Stimulated activated naive CD8-positive, alpha-beta T cell treated with anti-CD3 and anti-CD28 coated beads, Interleukin-15, amount 100 ng/mL, for 72 hours (primary cell): ENCODE data around the gene MYZAP.
A peak's percentile ranks its signal among the peaks of the same experiment; 100 is the strongest.

Experiments used
- ATAC-seq: fragments of 150-1000 bp; cut with Tn5 transposase; 2 replicates; pipeline ENCODE4 v1.10.0; 2021; ENCODE audit warnings: mild to moderate bottlenecking, moderate library complexity
- DNase-seq, 2 donors: peaks; one replicate each; pipeline ENCODE4 v3.0.0; 2021 to 2022
- H3K27ac Mint-ChIP-seq, 2 donors: one replicate each; pipeline ENCODE4 v1.8.0; 2022; ENCODE audit warnings: mild to moderate bottlenecking in 2 of 2, mixed read lengths in 2 of 2, moderate library complexity in 2 of 2
- H3K27me3 Mint-ChIP-seq: one replicate; pipeline ENCODE4 v1.8.0; 2022; ENCODE audit warnings: mixed read lengths
- H3K4me1 Mint-ChIP-seq: one replicate; pipeline ENCODE4 v1.8.0; 2022; ENCODE audit warnings: mild to moderate bottlenecking, mixed read lengths
- H3K4me3 Mint-ChIP-seq, 2 donors: one replicate each; pipeline ENCODE4 v1.8.0; 2022; ENCODE audit warnings: mild to moderate bottlenecking in 2 of 2, mixed read lengths in 2 of 2, moderate library complexity in 1 of 2
- H3K9me3 Mint-ChIP-seq, 2 donors: one replicate each; pipeline ENCODE4 v1.8.0; 2022; ENCODE audit warnings: mixed read lengths in 2 of 2

Gene MYZAP

DNA sequence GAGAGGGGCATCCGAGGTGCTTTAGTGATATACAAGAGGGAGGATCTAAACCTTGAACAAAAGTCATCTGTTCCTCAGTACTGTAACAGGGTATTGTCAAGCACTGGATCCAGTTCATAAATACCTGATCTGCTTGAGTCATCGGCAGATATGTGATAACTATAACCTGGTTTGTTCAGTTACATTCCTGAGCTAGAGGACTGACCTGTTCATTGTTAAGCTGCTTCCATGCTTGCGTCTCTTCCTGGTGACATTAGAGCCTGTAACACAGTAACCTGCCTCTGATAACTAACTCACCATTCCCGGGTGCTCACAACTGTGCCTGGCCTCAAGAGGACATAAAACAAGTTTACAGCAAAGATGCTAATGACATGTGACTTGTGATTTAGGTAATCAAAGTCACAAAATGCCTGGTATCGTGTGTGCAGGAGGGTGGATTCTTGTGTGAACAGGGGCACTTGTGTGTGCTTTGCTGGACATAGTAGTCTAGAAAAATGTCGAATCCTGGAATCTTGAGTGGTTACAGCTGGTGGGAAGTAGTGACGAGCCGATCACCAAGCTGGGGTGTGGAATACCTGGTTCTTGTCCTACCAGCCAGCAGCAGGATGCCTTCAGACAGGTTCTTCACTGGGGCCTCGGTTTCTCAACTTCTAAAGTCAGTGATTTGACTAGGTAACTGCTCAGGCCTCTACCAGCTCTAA lies 83.9 kb downstream of the MYZAP start:
- ATAC-seq (no peak), DNase-seq (no peak)
- no peak overlapping the region for H3K27ac Mint-ChIP-seq
- H3K4me3 Mint-ChIP-seq, result no peak overlapping the region
- peaks cover 8% of the 10 kb centered on the region for H3K27me3 Mint-ChIP-seq
- peaks cover 6% of the 10 kb centered on the region for H3K4me1 Mint-ChIP-seq
- H3K9me3 Mint-ChIP-seq, result peaks cover 0 to 4% of the 10 kb centered on the region in 2 donors

DNA sequence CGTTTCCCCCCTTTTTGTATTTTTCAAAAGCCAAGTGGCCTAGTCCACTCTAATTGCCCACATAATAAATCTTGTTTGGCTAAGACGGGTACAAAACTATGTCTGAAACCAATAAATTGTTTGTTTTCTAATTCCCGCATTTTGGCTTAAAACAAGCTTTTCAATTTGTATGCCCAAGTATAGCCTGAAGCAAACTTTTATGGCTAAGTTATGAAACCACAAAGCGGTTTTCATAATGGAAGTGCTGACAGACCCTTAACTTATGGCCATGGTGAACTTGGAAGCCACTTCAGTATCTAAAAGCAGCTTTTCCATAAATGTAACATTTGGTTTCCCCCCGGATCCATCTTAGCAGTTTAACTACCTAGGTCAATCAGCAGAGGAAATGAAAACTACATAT lies 84.9 kb downstream of the MYZAP start:
- no peak overlapping the region for H3K4me3 Mint-ChIP-seq
- H3K27ac Mint-ChIP-seq, result no peak overlapping the region
- H3K4me1 Mint-ChIP-seq, result peaks cover 6% of the 10 kb centered on the region
- no peak for ATAC-seq
- H3K9me3 Mint-ChIP-seq, result peaks cover 0 to 4% of the 10 kb centered on the region in 2 donors
- H3K27me3 Mint-ChIP-seq, result peaks cover 8% of the 10 kb centered on the region
- DNase-seq, result no peak

DNA sequence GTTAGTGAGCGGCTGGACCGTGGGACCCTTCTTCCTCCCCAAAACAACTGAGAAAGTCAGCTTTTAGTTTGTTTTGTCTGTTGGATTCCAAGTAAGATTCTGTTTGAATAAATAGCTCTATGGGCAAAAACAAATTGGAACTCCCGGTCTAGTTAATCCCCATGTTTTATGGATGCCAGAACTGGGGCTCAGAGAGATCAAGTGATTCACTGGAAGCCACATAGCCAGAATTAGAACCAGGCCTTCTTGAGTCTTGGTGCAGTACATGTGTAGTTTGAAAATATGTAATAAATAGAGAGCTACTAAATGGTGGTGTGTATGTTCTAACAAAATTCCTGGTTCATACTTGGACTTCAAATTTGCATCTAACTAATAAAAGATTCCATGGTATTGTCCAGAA lies 85.5 kb downstream of the MYZAP start:
- Mint-ChIP-seq H3K4me1 (peaks cover 6% of the 10 kb centered on the region), H3K9me3 (peaks cover 0 to 4% of the 10 kb centered on the region in 2 donors), H3K27me3 (peaks cover 3% of the 10 kb centered on the region), H3K27ac (no peak overlapping the region), H3K4me3 (no peak overlapping the region)
- ATAC-seq, result no peak
- DNase-seq, result no peak

DNA sequence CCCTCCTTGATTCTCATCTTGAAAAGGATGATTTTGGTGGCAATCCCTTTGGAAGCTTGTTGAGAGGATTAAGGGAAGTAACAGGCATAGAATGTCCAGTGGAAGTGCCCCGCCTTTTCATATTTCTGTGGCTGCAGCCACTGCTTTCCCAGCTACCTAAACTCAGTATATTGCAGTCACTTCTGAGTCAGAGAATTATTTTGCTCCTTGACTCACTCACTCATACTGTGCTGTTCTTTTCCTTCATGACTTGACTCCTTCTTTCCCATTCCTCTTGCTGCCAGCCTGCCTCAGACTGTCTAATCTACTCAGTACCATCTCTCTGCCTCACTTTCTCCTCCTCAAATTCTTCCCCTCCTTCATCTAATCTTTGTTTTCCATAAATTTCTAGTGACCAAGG lies 88.3 kb downstream of the MYZAP start:
- ATAC-seq, result no peak
- Mint-ChIP-seq H3K4me3 (no peak overlapping the region), H3K9me3 (no peaks in the 10 kb centered on the region), H3K4me1 (peaks cover 6% of the 10 kb centered on the region), H3K27me3 (no peaks in the 10 kb centered on the region), H3K27ac (no peak overlapping the region)
- no peak for DNase-seq

DNA sequence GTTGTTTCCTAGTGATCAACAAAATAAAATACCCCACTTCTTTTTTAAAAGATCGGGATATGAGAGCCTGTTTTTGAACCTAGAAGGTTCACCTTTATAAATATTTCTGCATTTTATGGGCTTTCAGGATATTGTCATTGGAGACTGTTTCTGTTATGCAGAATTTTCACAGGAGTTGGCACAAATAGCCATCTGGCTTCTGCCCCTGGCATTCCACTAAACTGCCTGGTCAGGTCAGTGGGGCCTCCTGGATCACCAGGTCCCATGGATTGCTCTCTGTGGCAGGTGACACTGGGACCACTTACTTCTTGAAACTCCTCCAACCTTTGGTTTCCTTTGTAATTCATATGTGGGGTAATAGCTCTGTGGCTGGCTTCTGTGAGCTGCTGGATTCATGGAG lies 89.3 kb downstream of the MYZAP start:
- no peak for ATAC-seq
- Mint-ChIP-seq H3K4me1 (peaks cover 6% of the 10 kb centered on the region), H3K4me3 (no peak overlapping the region)

DNA sequence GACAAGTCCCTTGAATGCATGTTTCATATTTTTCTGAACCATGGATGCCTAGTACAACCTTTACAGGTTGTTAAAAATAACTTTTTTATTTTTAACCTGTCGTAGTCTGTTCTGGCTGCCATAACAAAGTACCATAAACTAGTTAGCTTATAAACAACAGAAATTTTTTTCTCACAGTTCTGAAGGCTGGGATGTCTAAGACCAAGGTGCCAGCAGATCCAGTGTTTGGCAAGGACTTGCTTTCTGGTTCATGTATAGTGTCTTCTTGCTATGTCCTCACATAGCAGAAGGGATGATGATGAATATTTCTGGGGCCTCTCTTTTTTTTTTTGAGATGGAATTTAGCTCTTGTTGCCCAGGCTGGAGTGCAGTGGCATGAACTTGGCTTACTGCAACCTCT lies 91.8 kb downstream of the MYZAP start:
- ATAC-seq (no peak), DNase-seq (no peak)
- no peaks in the 10 kb centered on the region for H3K9me3 Mint-ChIP-seq
- H3K4me1 Mint-ChIP-seq, result peaks cover 6% of the 10 kb centered on the region
- no peak overlapping the region for H3K27ac Mint-ChIP-seq
- H3K27me3 Mint-ChIP-seq, result no peaks in the 10 kb centered on the region
- H3K4me3 Mint-ChIP-seq, result no peak overlapping the region

More for the DNA sequence above, 89.3 kb downstream of the MYZAP start:
- Mint-ChIP-seq H3K9me3 (no peaks in the 10 kb centered on the region), H3K27me3 (no peaks in the 10 kb centered on the region), H3K27ac (no peak overlapping the region)
- no peak for DNase-seq

DNA sequence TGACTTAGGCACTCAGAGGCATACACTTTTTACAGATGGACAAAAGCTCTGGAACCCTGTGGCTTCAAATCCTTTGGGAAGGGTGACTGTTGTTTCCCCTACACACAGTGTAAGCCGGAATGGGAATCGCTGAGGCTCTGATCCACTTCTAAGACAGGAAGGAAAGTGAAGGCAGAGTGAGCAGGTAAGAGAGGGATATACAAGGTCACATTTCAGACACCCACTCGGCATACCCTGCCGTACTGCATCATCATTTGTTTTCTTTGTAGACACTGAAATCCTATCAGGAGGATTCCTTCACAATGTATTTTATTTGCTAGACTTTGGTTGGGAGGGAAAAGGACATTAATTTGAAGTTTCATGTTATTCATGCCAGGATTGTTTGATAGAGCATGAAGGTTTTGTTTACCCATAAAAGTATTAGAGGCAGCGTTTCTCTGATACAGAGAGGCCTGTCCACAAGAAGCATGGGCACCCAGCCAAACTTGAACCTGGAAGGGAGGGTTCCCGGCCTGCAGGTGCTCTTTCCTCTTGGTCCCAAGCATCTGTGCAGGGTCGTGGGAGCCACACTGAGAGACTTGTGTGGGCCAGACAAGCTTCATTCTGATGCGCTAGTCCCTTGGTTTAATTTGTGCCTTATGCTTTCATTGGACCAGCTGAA lies 92.9 kb downstream of the MYZAP start:
- no peak overlapping the region for H3K27ac Mint-ChIP-seq

DNA sequence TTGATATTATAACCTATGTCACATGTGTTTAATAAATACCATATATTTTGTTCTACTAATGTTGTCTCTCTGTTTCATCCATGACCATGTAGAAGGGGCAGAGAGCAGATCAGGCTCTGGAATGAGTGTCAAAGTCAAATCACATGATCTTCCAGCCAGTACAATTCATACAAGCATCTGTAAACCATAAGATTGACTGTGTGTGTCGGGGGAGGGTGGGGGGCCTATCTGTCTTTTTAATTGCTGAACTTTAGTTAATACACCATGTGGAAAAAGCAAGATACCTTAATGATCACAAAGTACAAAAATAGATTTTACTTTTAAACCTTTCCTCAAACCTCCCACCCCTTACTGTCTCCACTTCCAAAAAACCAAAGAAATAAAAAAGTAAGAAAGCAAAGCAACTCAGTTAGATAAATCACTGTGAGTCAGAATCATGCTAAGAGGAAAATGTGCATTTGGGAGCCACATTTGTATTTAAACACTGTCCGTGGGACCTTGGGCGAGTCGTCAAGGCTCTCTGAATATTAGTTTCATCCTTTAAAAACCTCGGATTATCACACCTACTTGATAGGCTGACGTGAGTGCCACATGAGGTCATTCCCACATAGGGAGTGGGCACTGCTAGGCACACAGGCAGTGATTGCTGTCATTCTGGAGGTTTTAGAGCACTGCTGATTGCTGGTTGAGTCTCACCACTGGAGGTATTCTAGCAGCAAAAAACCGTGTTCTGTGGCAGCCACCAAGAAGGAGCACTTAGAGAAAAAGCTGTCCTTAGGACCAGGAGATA lies 93.8 kb downstream of the MYZAP start:
- no peaks in the 10 kb centered on the region for H3K9me3 Mint-ChIP-seq
- ATAC-seq (no peak), DNase-seq (no peak)
- H3K27ac Mint-ChIP-seq, result no peak overlapping the region
- no peaks in the 10 kb centered on the region for H3K4me1 Mint-ChIP-seq
- no peak overlapping the region for H3K4me3 Mint-ChIP-seq
- H3K27me3 Mint-ChIP-seq, result no peaks in the 10 kb centered on the region

More for the DNA sequence above, 92.9 kb downstream of the MYZAP start:
- Mint-ChIP-seq H3K9me3 (no peaks in the 10 kb centered on the region), H3K4me1 (peaks cover 6% of the 10 kb centered on the region), H3K27me3 (no peaks in the 10 kb centered on the region), H3K4me3 (no peak overlapping the region)
- DNase-seq, result no peak
- ATAC-seq, result no peak

DNA sequence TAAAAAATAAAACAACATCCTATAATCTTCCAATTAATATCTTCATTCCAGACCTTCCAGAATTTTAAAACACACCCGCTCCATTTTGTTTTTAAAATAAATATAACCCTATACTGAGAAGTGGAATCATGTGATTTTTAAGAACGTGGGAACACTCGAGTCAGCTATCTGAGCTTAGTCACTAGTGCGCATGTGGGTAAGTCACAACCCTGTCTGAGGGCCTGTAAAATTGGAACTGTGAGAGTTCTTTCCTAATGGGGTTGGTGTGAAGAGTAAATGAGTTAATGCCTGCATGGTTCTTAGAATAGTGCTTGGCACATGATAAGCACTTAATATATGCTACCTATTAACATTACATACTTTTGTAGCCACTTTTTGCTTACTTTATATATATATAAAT lies 95.0 kb downstream of the MYZAP start:
- H3K9me3 Mint-ChIP-seq, result no peaks in the 10 kb centered on the region
- DNase-seq (no peak), ATAC-seq (no peak)
- no peak overlapping the region for H3K27ac Mint-ChIP-seq
- no peaks in the 10 kb centered on the region for H3K4me1 Mint-ChIP-seq
- no peak overlapping the region for H3K4me3 Mint-ChIP-seq
- H3K27me3 Mint-ChIP-seq, result no peaks in the 10 kb centered on the region

DNA sequence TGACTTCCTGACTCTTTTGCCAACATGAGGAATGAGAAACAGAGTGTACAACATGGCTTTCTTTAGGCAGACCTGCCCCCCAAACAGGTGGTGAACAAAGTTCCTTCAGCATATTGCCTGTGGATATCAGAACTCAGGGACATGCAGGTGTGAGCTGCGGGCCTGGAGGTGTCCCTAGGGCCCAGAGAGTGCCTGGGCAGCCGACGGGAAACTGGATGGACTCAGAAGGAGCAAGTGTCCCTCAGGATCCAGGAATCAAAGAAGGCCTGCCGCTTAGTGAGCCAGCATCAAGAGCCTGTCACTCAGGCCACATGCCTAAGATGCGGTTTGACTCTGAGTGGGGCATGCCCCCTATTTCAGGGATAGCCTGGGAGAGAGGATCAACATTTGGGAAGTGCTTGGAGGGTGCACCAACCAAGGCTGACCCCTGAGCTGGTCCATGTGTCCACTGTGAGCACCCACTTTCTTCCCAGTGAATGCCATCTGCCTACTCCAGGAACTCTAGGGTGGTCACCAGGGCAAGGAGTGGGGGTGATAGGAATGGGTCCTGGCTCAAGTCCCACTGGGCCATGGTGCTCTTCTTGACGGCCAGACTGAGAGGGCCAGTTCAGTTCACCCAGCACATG lies 98.8 kb downstream of the MYZAP start:
- DNase-seq (no peak), ATAC-seq (no peak)
- Mint-ChIP-seq H3K4me3 (no peak overlapping the region), H3K27ac (no peak overlapping the region), H3K27me3 (no peaks in the 10 kb centered on the region), H3K4me1 (no peaks in the 10 kb centered on the region), H3K9me3 (no peaks in the 10 kb centered on the region)

DNA sequence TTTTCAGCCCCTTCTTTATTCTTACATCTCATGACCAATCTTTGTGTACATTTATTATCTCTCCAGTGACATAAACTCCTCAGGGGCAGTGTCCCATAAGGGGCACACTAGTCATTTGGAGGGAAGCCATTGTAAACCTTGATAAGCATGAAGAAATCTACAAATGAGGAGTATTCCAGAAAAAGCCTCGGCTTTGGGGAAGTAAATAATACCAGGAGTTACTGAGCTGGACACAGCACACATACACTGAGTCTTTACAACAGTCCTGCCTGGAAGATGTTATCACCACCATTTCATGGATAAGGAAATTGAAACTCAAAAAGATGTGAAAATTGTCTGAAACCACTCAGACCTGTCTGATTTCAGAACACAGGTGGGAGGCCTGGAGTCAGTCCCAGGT lies 99.4 kb downstream of the MYZAP start:
- no peaks in the 10 kb centered on the region for H3K27me3 Mint-ChIP-seq
- ATAC-seq, result no peak
- no peaks in the 10 kb centered on the region for H3K9me3 Mint-ChIP-seq
- no peak overlapping the region for H3K27ac Mint-ChIP-seq
- DNase-seq, result no peak
- no peak overlapping the region for H3K4me3 Mint-ChIP-seq
- H3K4me1 Mint-ChIP-seq, result no peaks in the 10 kb centered on the region

DNA sequence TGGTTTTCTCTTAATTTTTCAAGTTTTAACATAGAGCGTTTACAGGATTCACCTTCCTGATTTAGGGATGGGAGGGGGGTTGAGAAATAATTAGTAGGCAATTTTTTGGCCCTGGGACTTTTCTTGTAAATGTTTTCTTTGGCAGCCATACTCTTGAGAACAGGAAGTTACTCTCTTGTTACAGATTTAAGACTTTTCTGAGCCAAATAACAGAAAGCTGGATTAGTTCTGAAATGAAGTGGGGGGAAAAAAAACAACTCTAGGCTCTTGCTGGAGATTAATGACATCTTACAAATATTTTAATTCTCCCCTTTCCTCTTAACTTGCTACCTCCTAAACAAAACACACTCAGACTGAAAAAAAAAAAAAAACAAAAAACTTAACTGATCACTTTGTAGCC lies 101.0 kb downstream of the MYZAP start:
- H3K4me1 Mint-ChIP-seq, result no peaks in the 10 kb centered on the region

DNA sequence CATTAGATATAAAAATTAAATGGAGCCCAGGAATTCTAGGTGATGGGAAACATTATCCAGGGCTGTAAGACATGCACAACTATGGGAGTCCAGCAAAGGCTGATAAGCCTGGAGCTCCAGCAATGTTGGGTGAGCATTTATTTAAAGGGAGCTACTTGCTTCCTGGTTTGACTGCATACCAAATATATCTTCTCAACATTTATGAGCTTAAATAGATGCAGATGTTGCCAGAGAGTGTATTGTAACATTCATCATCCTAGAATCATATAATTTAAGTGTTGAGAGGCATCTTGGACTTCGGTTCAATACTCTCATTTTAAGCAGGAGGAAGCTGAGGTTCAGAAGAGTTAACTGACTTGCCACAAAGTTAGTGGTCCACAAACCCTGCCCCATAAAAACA lies 102.6 kb downstream of the MYZAP start:
- H3K4me3 Mint-ChIP-seq, result no peak overlapping the region
- no peaks in the 10 kb centered on the region for H3K4me1 Mint-ChIP-seq
- ATAC-seq (no peak), DNase-seq (no peak)
- H3K27ac Mint-ChIP-seq, result no peak overlapping the region
- no peaks in the 10 kb centered on the region for H3K9me3 Mint-ChIP-seq
- no peaks in the 10 kb centered on the region for H3K27me3 Mint-ChIP-seq

More for the DNA sequence above, 101.0 kb downstream of the MYZAP start:
- DNase-seq, result no peak
- H3K9me3 Mint-ChIP-seq, result no peaks in the 10 kb centered on the region
- no peak overlapping the region for H3K27ac Mint-ChIP-seq
- ATAC-seq, result no peak
- no peak overlapping the region for H3K4me3 Mint-ChIP-seq
- no peaks in the 10 kb centered on the region for H3K27me3 Mint-ChIP-seq

DNA sequence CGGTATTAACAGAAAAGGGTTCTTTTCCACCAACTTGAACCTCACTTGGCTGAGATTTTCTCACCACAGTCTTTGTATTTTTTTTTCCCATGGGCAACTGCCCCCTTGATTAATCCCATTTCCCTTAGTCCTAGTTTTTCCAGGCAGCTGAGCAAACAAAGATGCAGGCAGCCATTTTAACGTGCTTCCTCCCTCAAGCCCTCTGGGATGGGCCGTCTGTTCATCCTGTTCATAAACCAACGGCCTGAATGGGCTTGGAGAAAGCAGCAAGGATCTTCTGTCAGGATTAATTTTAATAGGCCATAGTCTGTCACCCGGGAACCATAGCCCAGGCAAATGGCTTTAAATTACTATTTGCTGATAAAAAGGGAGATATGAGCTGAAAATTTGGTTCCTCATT lies 104.4 kb downstream of the MYZAP start:
- DNase-seq (no peak), ATAC-seq (no peak)
- H3K9me3 Mint-ChIP-seq, result no peaks in the 10 kb centered on the region
- H3K27me3 Mint-ChIP-seq, result no peaks in the 10 kb centered on the region
- no peak overlapping the region for H3K4me3 Mint-ChIP-seq
- H3K27ac Mint-ChIP-seq, result peak overlapping the region in 1 of 2 donors; percentile 35
- no peaks in the 10 kb centered on the region for H3K4me1 Mint-ChIP-seq

DNA sequence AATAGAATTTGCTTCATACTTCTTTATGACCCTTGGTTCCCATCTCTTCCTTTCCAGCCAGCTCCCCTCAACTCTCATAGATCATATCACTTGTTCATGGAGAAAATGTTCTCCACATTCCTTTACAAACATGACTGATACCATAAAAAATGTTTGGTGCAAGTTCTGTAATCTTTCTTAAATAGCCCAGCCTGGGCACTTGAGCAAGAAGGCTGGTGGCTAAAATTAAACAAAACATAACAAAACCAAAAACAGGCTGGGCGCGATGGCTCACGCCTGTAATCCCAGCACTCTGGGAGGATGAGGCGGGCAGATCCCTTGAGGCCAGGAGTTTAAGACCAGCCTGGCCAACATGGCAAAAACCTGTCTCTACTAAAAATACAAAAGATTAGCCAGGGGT lies 105.9 kb downstream of the MYZAP start:
- Mint-ChIP-seq H3K4me3 (no peak overlapping the region), H3K4me1 (no peaks in the 10 kb centered on the region), H3K27me3 (no peaks in the 10 kb centered on the region), H3K9me3 (no peaks in the 10 kb centered on the region), H3K27ac (no peak overlapping the region)
- DNase-seq (no peak), ATAC-seq (no peak)

DNA sequence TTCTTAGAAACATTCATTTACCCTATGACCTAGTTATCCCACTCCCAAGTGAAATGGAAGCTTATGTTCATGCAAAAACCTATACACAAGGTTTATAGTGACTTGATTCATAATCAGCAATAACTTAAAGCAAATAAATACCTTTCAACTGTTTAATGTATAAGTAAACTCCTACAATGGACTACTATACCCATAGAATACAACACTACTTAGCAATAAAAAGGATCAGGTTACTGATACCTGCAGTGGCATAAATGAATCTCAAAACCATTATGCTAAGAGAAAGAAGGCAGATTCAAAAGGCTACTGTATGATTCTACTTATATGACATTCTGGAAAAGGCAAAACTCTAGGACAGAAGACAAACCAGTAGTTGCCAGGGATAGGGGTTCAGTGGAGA lies 106.5 kb downstream of the MYZAP start:
- no peak for ATAC-seq
- H3K4me1 Mint-ChIP-seq, result peaks cover 6% of the 10 kb centered on the region
- H3K27ac Mint-ChIP-seq, result no peak overlapping the region

More for the DNA sequence above, 106.5 kb downstream of the MYZAP start:
- H3K4me3 Mint-ChIP-seq, result no peak overlapping the region
- no peaks in the 10 kb centered on the region for H3K27me3 Mint-ChIP-seq
- no peaks in the 10 kb centered on the region for H3K9me3 Mint-ChIP-seq
- DNase-seq, result no peak
